ENCODE results near the gene PTPRO. TPM values are rescaled to one million over a fixed set of nuclear protein-coding genes. Genes with fewer than 3 reads are reported as not detected.
A peak's percentile ranks its signal among the peaks of the same experiment; 100 is the strongest.

The PTPRO gene
- total RNA-seq, 4 donors from 2014 or later, result 0.10 to 1.1 (median 0.32) TPM

GRCh38 chr12:15472036-15472435, 149.7 kb downstream of the PTPRO start:
- H3K9me3 ChIP-seq, result no peaks in the 10 kb centered on the region
- H3K36me3 ChIP-seq, result no peaks in the 10 kb centered on the region
- H3K27ac ChIP-seq, result no peak overlapping the region
- no peak overlapping the region for H3K4me3 ChIP-seq (replicated peaks in 1 of 3)
- DNase-seq, result no peak
- H3K27me3 ChIP-seq, result no peaks in the 10 kb centered on the region
- 64 to 70% methylated on average over 2 of the region's 2 CpGs for WGBS, 2 donors
- TF ChIP-seq POLR2A (IDR thresholded peaks at IDR 0.05), result no peak
- TF ChIP-seq CTCF (IDR thresholded peaks at IDR 0.05), result no peak
- intact Hi-C loops (cut with DNase I), result no loop called here
- H3K4me1 ChIP-seq, result no peaks in the 10 kb centered on the region

- Histone ChIP-seq H3K4me3 (replicated peaks in 1 of 3) (no peak overlapping the region), H3K4me1 (no peaks in the 10 kb centered on the region), H3K9me3 (no peaks in the 10 kb centered on the region), H3K27ac (no peak overlapping the region), H3K36me3 (no peaks in the 10 kb centered on the region), H3K27me3 (no peaks in the 10 kb centered on the region)
- 72 to 84% methylated on average over 6 of the region's 6 CpGs for WGBS, 2 donors
- intact Hi-C loops (cut with DNase I), result no loop called here
- no peak for DNase-seq
- TF ChIP-seq POLR2A (IDR thresholded peaks at IDR 0.05), result no peak
- TF ChIP-seq CTCF (IDR thresholded peaks at IDR 0.05), result no peak
Measured at GRCh38 chr12:15474766-15475165, 152.5 kb downstream of the PTPRO start.

- Histone ChIP-seq H3K36me3 (no peaks in the 10 kb centered on the region), H3K9me3 (no peaks in the 10 kb centered on the region), H3K4me1 (no peaks in the 10 kb centered on the region), H3K4me3 (replicated peaks in 1 of 3) (no peak overlapping the region), H3K27me3 (no peaks in the 10 kb centered on the region), H3K27ac (no peak overlapping the region)
- TF ChIP-seq POLR2A (IDR thresholded peaks at IDR 0.05) (no peak), CTCF (IDR thresholded peaks at IDR 0.05) (no peak)
- WGBS, 2 donors, result 77 to 91% methylated on average over 1 of the region's 1 CpG
- peak in 1 of 2 donors; percentile 4 for DNase-seq
- intact Hi-C loops (cut with DNase I), result no loop called here
Measured at GRCh38 chr12:15477761-15478160, 155.5 kb downstream of the PTPRO start.

GRCh38 chr12:15481846-15482245, 159.5 kb downstream of the PTPRO start:
- intact Hi-C loops (cut with DNase I), result no loop called here
- no peaks in the 10 kb centered on the region for H3K36me3 ChIP-seq
- no peak overlapping the region for H3K27ac ChIP-seq
- no peak for DNase-seq
- H3K4me3 ChIP-seq (replicated peaks in 1 of 3), result no peak overlapping the region
- TF ChIP-seq POLR2A (IDR thresholded peaks at IDR 0.05) (no peak), CTCF (IDR thresholded peaks at IDR 0.05) (no peak)
- H3K9me3 ChIP-seq, result no peaks in the 10 kb centered on the region
- no peaks in the 10 kb centered on the region for H3K4me1 ChIP-seq
- 60 to 66% methylated on average over 2 of the region's 2 CpGs for WGBS, 2 donors
- no peaks in the 10 kb centered on the region for H3K27me3 ChIP-seq

GRCh38 chr12:15485466-15485865, 163.2 kb downstream of the PTPRO start:
- no peaks in the 10 kb centered on the region for H3K36me3 ChIP-seq
- intact Hi-C loops (cut with DNase I), result no loop called here
- 75 to 81% methylated on average over 3 of the region's 3 CpGs for WGBS, 2 donors
- TF ChIP-seq POLR2A (IDR thresholded peaks at IDR 0.05), result no peak
- no peak for TF ChIP-seq CTCF (IDR thresholded peaks at IDR 0.05)
- no peak for DNase-seq
- no peaks in the 10 kb centered on the region for H3K4me1 ChIP-seq
- H3K4me3 ChIP-seq (replicated peaks in 1 of 3), result no peak overlapping the region
- no peak overlapping the region for H3K27ac ChIP-seq
- no peaks in the 10 kb centered on the region for H3K9me3 ChIP-seq
- H3K27me3 ChIP-seq, result no peaks in the 10 kb centered on the region
